HG03159 (cell line): Measurements from ENCODE around the gene MET.
"Not testable (repeated sequence)": the region's sequence is repeated elsewhere in the genome, so short reads cannot be mapped to it uniquely, and the experiment has no call there.

Experiments used
- ATAC-seq: cut with Tn5 transposase; IDR thresholded peaks from one replicate; pipeline ENCODE4 v1.9.1; 2021; ENCODE audit warnings: mild to moderate bottlenecking, moderate library complexity; ENCODE audit not compliant: unreplicated experiment

Gene MET

GRCh38 chr7:116742641-116743040 is 70.6 kb downstream of the MET start:
- no peak for ATAC-seq

- not testable (repeated sequence) for ATAC-seq
Observed at GRCh38 chr7:116743835-116744234, 71.8 kb downstream of the MET start.

GRCh38 chr7:116746388-116746787 is 74.4 kb downstream of the MET start:
- not testable (repeated sequence) for ATAC-seq

GRCh38 chr7:116751070-116751469 is 79.1 kb downstream of the MET start:
- ATAC-seq: not testable (repeated sequence)

GRCh38 chr7:116752305-116753074 is 80.5 kb downstream of the MET start:
- no peak for ATAC-seq

- ATAC-seq: no peak
Observed at GRCh38 chr7:116753130-116753529, 81.1 kb downstream of the MET start.

GRCh38 chr7:116754186-116754585 is 82.2 kb downstream of the MET start:
- ATAC-seq: no peak

GRCh38 chr7:116757283-116757682 is 85.3 kb downstream of the MET start:
- ATAC-seq: no peak

GRCh38 chr7:116759642-116760041 is 87.6 kb downstream of the MET start:
- not testable (repeated sequence) for ATAC-seq

- no peak for ATAC-seq
Observed at GRCh38 chr7:116762971-116763370, 91.0 kb downstream of the MET start.

- ATAC-seq: no peak
Observed at GRCh38 chr7:116763647-116764046, 91.7 kb downstream of the MET start.

GRCh38 chr7:116766881-116767280 is 94.9 kb downstream of the MET start:
- ATAC-seq: no peak

- no peak for ATAC-seq
Observed at GRCh38 chr7:116769546-116769945, 97.5 kb downstream of the MET start.

- no peak for ATAC-seq
Observed at GRCh38 chr7:116770941-116771340, 98.9 kb downstream of the MET start.

GRCh38 chr7:116771640-116772039 is 99.6 kb downstream of the MET start:
- no peak for ATAC-seq

- no peak for ATAC-seq
Observed at GRCh38 chr7:116772423-116772863, 100.4 kb downstream of the MET start.

GRCh38 chr7:116772926-116773749 is 101.1 kb downstream of the MET start:
- no peak for ATAC-seq

- no peak for ATAC-seq
Observed at GRCh38 chr7:116776046-116776445, 104.0 kb downstream of the MET start.

GRCh38 chr7:116776610-116777289 is 104.8 kb downstream of the MET start:
- peak; percentile 56 for ATAC-seq

- no peak for ATAC-seq
Observed at GRCh38 chr7:116777651-116778281, 105.8 kb downstream of the MET start.

- no peak for ATAC-seq
Observed at GRCh38 chr7:116779216-116779615, 107.2 kb downstream of the MET start.
